Uterus (tissue), 4 donors: Measurements from ENCODE around the gene TMEM121. TPM values are rescaled to one million over a fixed set of nuclear protein-coding genes. Genes with fewer than 3 reads are reported as not detected.

ENCODE experiments used
- DNase-seq, 2 donors: peaks; one replicate each; pipeline ENCODE4 v3.0.0-alpha.2; 2019 to 2020
- H3K27ac ChIP-seq, 2 donors: fragments of 200-600 bp; sonication (generic); 1 replicate in 1 of 2; 2 replicates in 1 of 2; pipeline ENCODE4 v1.5.1; 2016 to 2018
- H3K27me3 ChIP-seq, 2 donors: fragments of 200-600 bp; sonication (generic); one replicate each; pipeline ENCODE4 v1.5.1; 2018 to 2019; ENCODE audit warnings: control low read depth in 1 of 2
- H3K36me3 ChIP-seq, 2 donors: fragments of 200-600 bp; sonication (generic); one replicate each; pipeline ENCODE4 v1.5.1; 2019; ENCODE audit warnings: control low read depth in 1 of 2
- H3K4me1 ChIP-seq, 2 donors: fragments of 200-600 bp; sonication (generic); one replicate each; pipeline ENCODE4 v1.5.1; 2018 to 2019; ENCODE audit warnings: control low read depth in 1 of 2
- H3K4me3 ChIP-seq, 2 donors: fragments of 200-600 bp; sonication (generic); 1 replicate in 1 of 2; 2 replicates in 1 of 2; pipeline ENCODE4 v1.5.1; 2018 to 2019; ENCODE audit warnings: mild to moderate bottlenecking in 1 of 2
- H3K9me3 ChIP-seq, 2 donors: fragments of 200-600 bp; sonication (generic); one replicate each; pipeline ENCODE4 v1.5.1; 2019; ENCODE audit warnings: control low read depth in 1 of 2
- CTCF ChIP-seq, 4 experiments: fragments of 200-600 bp in 2 of 4; fragments of 450-650 bp in 2 of 4; sonication (generic) in 2 of 4; IDR thresholded peaks; one replicate each; pipeline ENCODE4 v1.5.1; 2016 to 2019; ENCODE audit warnings: antibody characterized with exemption in 4 of 4, mild to moderate bottlenecking in 2 of 4, moderate library complexity in 1 of 4
- POLR2A ChIP-seq, 2 donors: fragments of 450-650 bp; IDR thresholded peaks; one replicate each; pipeline ENCODE4 v1.6.1; 2016; ENCODE audit warnings: antibody characterized with exemption in 2 of 2, mild to moderate bottlenecking in 1 of 2, moderate library complexity in 1 of 2
- intact Hi-C: fragments of 100-400 bp; cut with DNase I; formaldehyde crosslinking; loops from one replicate; pipeline ENCODE4 v1.15.1; 2023; ENCODE audit warnings: low total_unique reads
- total RNA-seq, 4 donors: library from RNA; depleted of rRNA in 3 of 4; stranded (reverse); fragments of >200 nt in 3 of 4; gene quantifications; one replicate each; pipeline versions ENCODE4 v1.1.0 to v1.2.4, GENCODE V29; 2014 to 2023
- donor health status: DM: yes; HTN: yes; CAD: no.

Gene TMEM121
- total RNA-seq, 4 donors from 2014 or later = 2.0 to 42.1 (median 7.7) TPM

DNA sequence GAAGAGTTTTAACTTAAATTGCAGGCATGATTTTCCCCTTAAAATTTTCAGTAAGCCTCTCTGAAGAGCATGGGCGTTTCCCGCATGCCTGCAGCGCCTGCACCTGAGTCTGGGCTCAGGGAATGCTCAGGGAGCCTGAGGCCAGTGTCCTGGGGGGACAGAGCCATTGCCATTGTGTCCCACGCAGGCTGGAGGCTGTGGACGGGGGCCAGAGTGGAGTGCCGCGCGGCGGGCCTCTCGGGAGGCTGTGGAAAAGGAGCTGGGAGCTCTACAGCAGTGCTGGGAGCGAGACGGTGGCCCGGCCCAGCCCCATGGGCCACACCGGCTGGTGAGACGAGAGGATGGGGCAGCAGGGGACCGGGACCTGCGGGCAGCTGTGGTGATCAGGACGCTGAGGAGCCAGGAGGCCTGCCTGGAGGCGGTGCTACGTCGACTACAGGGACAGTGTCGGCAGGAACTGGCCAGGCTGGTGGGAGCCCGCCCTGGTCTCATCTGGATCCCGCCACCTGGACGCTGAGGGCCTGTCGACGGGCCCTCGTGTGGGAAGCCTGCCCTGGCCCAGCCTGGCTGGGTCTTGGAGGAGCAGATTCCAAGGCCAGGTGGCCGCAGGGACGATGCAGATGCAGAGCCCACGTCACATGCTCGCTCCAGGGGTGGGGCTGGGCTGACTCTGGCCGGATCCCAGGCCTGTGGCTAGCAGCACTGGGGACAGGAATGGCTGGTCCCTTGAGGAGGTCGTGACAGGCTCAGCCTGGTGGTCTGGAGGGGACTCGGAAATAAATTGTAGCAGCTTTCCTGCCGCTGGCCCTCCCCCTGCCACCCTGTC lies 27.7 kb upstream of the TMEM121 start:
- intact Hi-C loops = no loop called here
- H3K36me3 ChIP-seq = no peaks in the 10 kb centered on the region
- TF ChIP-seq POLR2A (IDR thresholded peaks at IDR 0.05) (no peak), CTCF (IDR thresholded peaks at IDR 0.05) (no peak)
- H3K4me3 ChIP-seq = no peak overlapping the region
- H3K4me1 ChIP-seq = no peaks in the 10 kb centered on the region
- DNase-seq = no peak
- no peaks in the 10 kb centered on the region for H3K9me3 ChIP-seq
- no peaks in the 10 kb centered on the region for H3K27me3 ChIP-seq
- no peak overlapping the region for H3K27ac ChIP-seq

DNA sequence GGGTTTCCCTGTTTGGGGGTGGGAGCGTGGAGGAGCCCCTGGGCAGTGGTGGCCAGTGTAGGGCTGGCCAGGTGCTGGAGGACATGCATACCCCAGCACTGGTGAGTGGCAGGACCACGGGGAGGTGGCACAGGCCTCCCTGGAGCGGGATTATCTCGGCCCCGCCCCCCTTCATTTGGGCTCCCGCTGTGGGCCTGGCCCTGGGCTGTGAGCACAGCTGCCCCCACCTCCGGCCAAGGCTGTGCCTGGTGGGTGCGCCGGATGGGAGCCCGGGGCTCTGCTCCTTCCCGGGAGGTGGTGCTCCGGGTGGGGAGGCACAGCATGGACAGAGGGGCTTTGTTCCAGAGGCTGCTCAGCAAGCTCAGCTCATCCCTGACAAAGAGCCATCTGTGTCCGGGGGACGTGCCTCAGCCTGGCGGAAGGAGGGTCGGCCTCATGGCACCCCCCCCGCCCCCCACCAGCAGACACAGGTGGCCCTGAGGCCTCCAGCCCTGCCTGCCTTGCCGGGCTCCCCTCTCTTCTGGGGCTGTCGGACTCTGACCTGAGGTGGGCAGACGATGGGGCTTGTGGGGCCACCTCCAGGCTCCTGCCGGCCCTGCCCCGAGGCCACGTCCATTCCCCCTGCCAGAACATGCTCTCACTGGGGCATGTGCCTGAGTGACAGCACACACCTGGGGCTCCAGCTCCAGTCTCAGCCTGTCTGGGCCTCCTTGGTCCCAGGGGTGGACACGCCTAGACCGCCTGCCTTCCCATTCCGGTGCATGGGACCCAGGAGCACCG lies 26.9 kb upstream of the TMEM121 start:
- TF ChIP-seq POLR2A (IDR thresholded peaks at IDR 0.05) (no peak), CTCF (IDR thresholded peaks at IDR 0.05) (no peak)
- Histone ChIP-seq H3K4me3 (no peak overlapping the region), H3K4me1 (no peaks in the 10 kb centered on the region), H3K36me3 (no peaks in the 10 kb centered on the region), H3K27ac (no peak overlapping the region), H3K27me3 (no peaks in the 10 kb centered on the region), H3K9me3 (no peaks in the 10 kb centered on the region)
- intact Hi-C loops = no loop called here
- DNase-seq = no peak

DNA sequence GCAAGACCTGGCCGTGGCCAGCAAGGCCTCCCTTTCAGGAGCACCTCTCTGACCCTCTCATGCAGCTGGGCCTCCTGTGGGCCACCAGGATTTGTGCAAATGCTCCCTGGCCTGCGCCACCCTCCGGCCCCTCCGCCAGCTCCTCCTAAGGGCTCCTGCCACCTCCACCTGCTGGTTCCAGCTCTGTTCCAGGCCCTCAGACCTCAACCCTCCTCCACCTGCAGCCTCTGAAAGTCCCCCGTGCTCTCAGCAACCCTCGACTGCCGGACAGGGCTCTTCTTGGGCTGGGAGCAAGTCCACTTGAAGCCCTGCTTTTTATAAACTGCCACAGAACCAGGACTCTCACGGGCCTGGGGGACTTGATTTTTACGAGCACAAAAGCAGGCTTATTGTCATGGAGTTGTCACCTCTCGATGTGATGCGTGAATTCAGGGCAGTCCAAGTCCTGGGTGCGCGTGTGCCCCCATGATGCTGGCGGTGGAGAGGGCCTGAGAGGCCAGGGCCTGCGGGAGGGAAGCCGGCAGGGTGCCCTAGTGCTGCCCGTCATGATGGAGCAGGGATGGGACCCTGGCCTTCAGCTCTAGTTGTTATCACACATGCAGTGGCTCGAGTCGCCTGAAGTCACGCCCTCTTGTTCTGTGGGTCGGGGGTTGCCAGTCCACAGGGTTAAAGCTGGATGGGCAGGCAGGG lies 26.2 kb upstream of the TMEM121 start:
- H3K36me3 ChIP-seq = no peaks in the 10 kb centered on the region
- TF ChIP-seq CTCF (IDR thresholded peaks at IDR 0.05) (no peak), POLR2A (IDR thresholded peaks at IDR 0.05) (no peak)
- H3K27ac ChIP-seq = no peak overlapping the region
- H3K27me3 ChIP-seq = no peaks in the 10 kb centered on the region
- no peaks in the 10 kb centered on the region for H3K4me1 ChIP-seq
- no peak overlapping the region for H3K4me3 ChIP-seq
- no peak for DNase-seq
- no peaks in the 10 kb centered on the region for H3K9me3 ChIP-seq
- intact Hi-C loops = no loop called here

DNA sequence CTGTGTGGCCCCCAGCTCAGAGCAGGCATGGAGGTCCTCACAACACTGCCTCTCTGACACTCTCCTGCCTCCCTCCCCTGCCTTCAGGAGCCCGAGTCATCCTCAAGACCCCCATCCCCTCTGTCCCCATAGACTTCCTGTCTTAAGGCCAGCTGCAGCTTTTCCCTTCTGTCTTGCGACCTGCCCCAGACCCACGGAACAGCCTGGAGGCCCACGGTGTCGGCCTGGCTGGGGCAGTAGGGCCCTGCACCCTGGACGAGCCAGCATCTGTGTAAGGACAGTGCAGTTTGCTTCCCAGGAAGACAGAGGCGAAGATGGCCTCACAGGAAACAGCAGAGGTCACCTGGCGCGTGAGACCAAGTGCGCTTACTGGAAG lies 25.7 kb upstream of the TMEM121 start:
- Histone ChIP-seq H3K4me3 (no peak overlapping the region), H3K27ac (no peak overlapping the region), H3K36me3 (no peaks in the 10 kb centered on the region), H3K27me3 (no peaks in the 10 kb centered on the region), H3K4me1 (no peaks in the 10 kb centered on the region), H3K9me3 (no peaks in the 10 kb centered on the region)
- DNase-seq = no peak
- no peak for TF ChIP-seq POLR2A (IDR thresholded peaks at IDR 0.05)
- TF ChIP-seq CTCF (IDR thresholded peaks at IDR 0.05) = no peak
- intact Hi-C loops = no loop called here
